Measurements from ENCODE around the gene ATN1. TPM values are rescaled to one million over a fixed set of nuclear protein-coding genes. Genes with fewer than 3 reads are reported as not detected.

ATN1 gene
- total RNA-seq, 1 experiment from 2014 or later, result 62.0 TPM

GRCh38 chr12:6979021-6979420 lies 51.3 kb downstream of the ATN1 start:
- Mint-ChIP-seq H3K36me3 (ENCODE audit: insufficient read depth, unreplicated experiment) (peaks cover 52% of the 10 kb centered on the region), H3K4me1 (ENCODE audit: low read depth, unreplicated experiment) (no peaks in the 10 kb centered on the region), H3K4me3 (ENCODE audit: low read depth, unreplicated experiment) (no peak overlapping the region), H3K9me3 (ENCODE audit: low read depth, unreplicated experiment) (no peaks in the 10 kb centered on the region), H3K27ac (ENCODE audit: unreplicated experiment) (no peak overlapping the region), H3K27me3 (ENCODE audit: unreplicated experiment) (no peaks in the 10 kb centered on the region)
- intact Hi-C loops (cut with micrococcal nuclease; ENCODE audit: unreplicated experiment), result no loop called here
- CTCF ChIA-PET, result no interaction called here
- BruUV-seq (replicated peaks), result no TSS peak
- no peak for TF ChIP-seq CTCF (IDR thresholded peaks at IDR 0.05; ENCODE audit: unreplicated experiment)
- no peak for DNase-seq

GRCh38 chr12:6979453-6979852 lies 51.7 kb downstream of the ATN1 start:
- Mint-ChIP-seq H3K4me3 (ENCODE audit: low read depth, unreplicated experiment) (no peak overlapping the region), H3K4me1 (ENCODE audit: low read depth, unreplicated experiment) (no peaks in the 10 kb centered on the region), H3K36me3 (ENCODE audit: insufficient read depth, unreplicated experiment) (peaks cover 50% of the 10 kb centered on the region), H3K27ac (ENCODE audit: unreplicated experiment) (no peak overlapping the region), H3K9me3 (ENCODE audit: low read depth, unreplicated experiment) (no peaks in the 10 kb centered on the region), H3K27me3 (ENCODE audit: unreplicated experiment) (no peaks in the 10 kb centered on the region)
- CTCF ChIA-PET, result no interaction called here
- DNase-seq, result no peak
- intact Hi-C loops (cut with micrococcal nuclease; ENCODE audit: unreplicated experiment), result no loop called here
- TF ChIP-seq CTCF (IDR thresholded peaks at IDR 0.05; ENCODE audit: unreplicated experiment), result no peak
- no TSS peak for BruUV-seq (replicated peaks)

GRCh38 chr12:6980075-6980474 lies 52.3 kb downstream of the ATN1 start:
- DNase-seq, result no peak
- Mint-ChIP-seq H3K27me3 (ENCODE audit: unreplicated experiment) (no peaks in the 10 kb centered on the region), H3K4me3 (ENCODE audit: low read depth, unreplicated experiment) (no peak overlapping the region), H3K4me1 (ENCODE audit: low read depth, unreplicated experiment) (no peaks in the 10 kb centered on the region), H3K36me3 (ENCODE audit: insufficient read depth, unreplicated experiment) (peaks cover 50% of the 10 kb centered on the region), H3K27ac (ENCODE audit: unreplicated experiment) (no peak overlapping the region), H3K9me3 (ENCODE audit: low read depth, unreplicated experiment) (no peaks in the 10 kb centered on the region)
- no peak for TF ChIP-seq CTCF (IDR thresholded peaks at IDR 0.05; ENCODE audit: unreplicated experiment)
- no TSS peak for BruUV-seq (replicated peaks)
- intact Hi-C loops (cut with micrococcal nuclease; ENCODE audit: unreplicated experiment), result no loop called here
- CTCF ChIA-PET, result interaction anchor here (0.7 kb wide), 1 partner anchor 100 kb away, joined by 5 read pairs; no protein-coding TSS in a partner anchor

- BruUV-seq (replicated peaks), result no TSS peak
- intact Hi-C loops (cut with micrococcal nuclease; ENCODE audit: unreplicated experiment), result no loop called here
Observed at GRCh38 chr12:6980740-6981139, 53.0 kb downstream of the ATN1 start.

More at GRCh38 chr12:6980740-6981139, 53.0 kb downstream of the ATN1 start:
- Mint-ChIP-seq H3K9me3 (ENCODE audit: low read depth, unreplicated experiment) (no peaks in the 10 kb centered on the region), H3K27me3 (ENCODE audit: unreplicated experiment) (no peaks in the 10 kb centered on the region), H3K4me3 (ENCODE audit: low read depth, unreplicated experiment) (no peak overlapping the region), H3K4me1 (ENCODE audit: low read depth, unreplicated experiment) (no peaks in the 10 kb centered on the region), H3K36me3 (ENCODE audit: insufficient read depth, unreplicated experiment) (peaks cover 50% of the 10 kb centered on the region), H3K27ac (ENCODE audit: unreplicated experiment) (no peak overlapping the region)
- CTCF ChIA-PET, result no interaction called here
- DNase-seq, result no peak
- no peak for TF ChIP-seq CTCF (IDR thresholded peaks at IDR 0.05; ENCODE audit: unreplicated experiment)
